Activated CD8-positive, alpha-beta memory T cell treated with anti-CD3 and anti-CD28 coated beads, Interleukin-2, amount 50 U/mL, for 24 hours (primary cell): Measurements from ENCODE around the gene NDUFV1.
"Not testable (repeated sequence)": the region's sequence is repeated elsewhere in the genome, so short reads cannot be mapped to it uniquely, and the experiment has no call there.

Experiments used
- DNase-seq: peaks from one replicate; pipeline ENCODE4 v3.0.0-alpha.2; 2020; ENCODE audit errors: extremely low read depth

NDUFV1 gene

DNA sequence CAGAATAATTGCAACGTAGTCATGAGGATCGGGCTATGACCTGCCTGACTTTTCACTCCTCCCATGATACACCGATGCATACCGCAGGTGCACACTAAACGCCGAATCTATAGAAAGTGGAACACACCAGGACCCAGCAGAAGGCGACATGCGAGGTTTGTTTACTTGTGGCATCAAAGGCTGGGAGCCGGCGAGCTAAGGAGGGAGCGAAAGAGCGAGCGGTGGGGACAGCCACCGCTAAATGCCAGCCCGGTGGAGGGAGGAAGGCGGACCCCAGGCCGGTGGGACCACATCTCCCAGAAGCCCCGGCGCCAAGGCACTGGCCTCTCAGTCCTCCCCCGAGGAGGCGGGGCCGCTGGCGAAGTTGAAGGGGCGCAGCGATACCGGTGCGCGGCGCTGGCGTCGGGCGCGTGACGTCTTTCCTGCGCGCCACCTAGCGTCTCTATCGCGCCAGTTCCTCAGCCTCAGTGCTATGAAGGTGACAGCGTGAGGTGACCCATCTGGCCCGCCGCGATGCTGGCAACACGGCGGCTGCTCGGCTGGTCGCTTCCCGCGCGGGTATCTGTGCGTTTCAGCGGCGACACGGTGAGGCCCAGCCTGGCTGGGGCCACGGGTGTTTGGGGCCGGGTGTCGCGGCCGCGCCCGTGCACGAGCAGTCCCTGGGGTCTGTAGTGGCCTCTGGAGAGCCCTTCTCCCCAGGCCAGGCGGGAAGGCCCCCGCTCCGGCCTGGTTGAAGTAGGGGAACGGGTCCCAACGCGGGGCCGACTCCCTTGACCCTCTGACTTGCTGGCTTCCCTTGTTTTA lies at the start of gene NDUFV1:
TSS of gene NDUFV1 (plus strand) at position 445 of the 804 bp plus-strand sequence. CDS start at position 514, 69 bp downstream.
- peak; percentile 89 for DNase-seq

DNA sequence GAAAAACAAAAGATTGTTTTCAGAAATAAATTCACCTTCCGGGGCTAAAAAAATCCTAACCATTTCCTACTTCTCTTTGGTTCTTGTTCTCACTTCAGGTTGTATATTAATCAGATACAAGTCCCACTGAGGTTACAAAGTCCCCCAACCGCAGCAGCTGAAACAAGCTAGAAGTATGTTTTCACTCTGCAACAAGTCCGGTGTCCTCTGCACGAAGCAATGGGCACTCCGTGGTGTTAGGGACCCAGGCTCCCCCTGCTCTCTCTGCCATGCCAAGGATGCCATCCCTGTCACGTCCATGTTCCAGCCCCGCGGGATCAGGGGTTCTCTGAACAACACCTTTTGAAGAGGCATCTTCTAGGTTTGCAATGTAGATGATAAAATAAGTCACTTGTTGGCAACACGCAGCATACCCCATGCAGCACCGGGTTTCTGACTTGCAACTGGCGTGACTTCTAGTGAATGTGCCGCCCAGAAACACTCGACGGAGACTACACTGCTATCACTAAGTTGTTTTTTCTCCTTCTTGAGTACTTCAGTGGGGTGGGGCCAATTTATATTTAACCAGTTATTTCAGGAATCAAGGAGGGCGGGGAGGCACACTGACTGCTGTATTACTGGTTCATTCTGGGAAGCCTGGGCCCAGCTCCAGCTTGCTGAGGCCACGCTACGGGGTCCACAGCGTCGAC lies 48.5 kb upstream of the NDUFV1 start:
- DNase-seq: no peak

DNA sequence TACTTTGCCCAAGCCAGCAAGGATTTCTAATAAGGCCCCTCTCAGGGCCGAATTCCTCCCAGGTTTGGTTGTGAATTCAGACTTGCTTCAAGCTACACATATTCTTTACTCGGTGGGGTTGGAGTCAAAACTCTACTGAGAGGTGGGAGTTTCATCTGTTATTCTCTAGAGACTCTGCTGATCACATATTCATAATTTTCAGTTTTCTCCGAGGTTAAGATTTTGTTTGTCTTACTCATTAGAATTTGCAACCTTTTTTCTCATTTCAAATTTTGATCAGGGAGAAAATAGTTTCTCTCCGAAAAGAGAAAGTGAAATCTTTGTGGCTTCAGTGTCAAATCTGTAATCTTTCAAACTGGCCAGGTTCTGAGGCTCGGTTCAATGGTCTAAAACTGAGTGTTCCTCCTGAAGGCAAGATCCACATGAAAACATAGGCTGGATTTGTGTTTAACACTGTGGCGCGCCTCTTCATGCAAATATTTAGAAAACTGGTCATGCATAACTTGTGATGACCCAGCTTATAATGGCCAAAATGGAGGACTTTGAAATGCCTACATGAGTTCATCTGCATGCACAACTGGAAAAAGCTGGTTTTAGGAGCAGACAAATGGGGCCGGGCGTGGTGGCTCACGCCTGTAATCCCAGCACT lies 44.6 kb upstream of the NDUFV1 start:
- DNase-seq: no peak

DNA sequence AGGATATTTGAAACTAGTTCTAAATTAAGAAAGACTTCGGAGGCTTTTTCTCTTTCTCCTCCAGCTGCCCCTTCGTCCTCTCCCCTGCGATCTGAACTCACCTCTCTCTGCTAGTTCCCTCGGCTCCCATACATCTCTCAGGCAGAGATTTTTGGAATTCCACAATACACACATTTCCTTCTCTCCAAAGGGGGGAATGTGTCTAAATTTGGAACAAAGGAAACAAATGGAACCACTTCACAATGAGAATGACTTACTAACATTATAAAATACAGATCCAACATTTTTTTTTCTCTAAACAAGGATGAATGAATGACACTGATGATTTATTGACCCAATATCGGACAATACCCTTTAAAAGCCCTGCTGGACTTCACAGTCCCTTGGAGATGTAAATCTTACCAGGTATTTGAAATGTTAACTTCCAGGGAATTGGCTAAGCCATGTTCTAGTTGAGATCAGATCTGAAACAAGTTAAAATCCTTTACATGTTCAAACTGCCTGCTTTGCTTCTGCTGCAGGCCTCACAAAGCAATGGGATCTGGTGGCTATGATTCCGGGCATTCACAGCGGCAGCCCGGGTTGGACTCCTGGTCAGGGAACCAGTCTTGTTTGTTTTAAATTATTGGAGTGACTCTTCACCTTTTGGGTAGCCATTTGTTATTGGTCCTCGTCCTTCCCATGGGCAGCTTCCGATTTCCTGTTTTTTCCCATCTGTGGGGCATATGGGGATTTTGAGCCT lies 43.6 kb upstream of the NDUFV1 start:
- DNase-seq: no peak

DNA sequence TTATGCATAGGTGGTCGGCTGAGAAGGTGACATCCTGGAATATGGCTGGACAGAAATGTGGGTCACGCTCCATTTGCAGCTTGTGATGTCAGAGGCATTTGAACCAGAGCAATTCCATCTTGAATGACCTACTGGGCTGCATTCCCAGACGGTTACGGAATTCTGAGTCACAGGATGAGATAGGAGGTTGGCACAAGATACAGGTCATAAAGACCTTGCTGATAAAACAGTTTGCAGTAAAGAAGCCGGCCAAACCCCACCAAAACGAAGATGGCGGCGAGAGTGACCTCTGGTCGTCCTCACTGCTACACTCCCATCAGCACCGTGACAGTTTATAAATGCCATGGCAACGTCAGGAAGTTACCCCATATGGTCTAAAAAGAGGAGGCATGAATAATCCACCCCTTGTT lies 43.0 kb upstream of the NDUFV1 start:
- DNase-seq: not testable (repeated sequence)

DNA sequence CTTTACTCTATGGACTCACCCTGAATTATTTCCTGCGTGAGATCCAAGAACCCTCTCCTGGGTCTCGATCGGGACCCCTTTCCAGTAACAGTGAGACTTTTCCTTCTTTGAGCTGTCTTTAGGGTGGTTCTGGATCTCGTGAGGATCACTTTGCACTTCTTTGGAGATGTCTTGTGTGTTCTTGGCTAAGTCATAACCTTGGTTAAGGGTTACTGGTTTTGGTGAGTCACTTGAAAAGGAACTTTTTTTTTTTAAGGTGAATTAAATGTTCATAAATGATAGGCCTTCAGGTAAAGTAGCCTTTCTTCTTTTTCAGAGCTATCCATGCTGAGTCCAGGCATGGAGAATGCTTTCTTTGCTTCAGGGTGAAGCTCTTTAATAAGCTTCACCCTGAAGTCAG lies 42.5 kb upstream of the NDUFV1 start:
- DNase-seq: no peak

DNA sequence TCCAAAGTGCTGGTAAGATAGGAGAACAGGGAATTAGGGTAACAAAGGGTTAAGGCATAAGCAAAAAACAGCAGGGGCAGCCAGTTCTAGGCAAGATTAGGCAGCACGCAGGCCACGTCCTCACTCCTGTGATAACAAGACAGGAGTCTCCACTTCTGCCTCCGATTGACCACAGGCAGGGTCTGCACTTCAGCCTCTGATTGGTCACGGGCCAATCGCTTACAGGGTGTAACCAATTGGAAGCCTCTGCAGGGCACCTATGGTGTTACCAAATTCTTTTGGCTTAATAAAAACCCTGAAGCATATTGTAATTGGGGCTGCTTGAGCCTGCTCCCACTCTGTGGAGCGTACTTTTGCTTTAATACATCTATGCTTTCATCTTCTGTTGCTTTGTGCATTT lies 35.3 kb upstream of the NDUFV1 start:
- no peak for DNase-seq

DNA sequence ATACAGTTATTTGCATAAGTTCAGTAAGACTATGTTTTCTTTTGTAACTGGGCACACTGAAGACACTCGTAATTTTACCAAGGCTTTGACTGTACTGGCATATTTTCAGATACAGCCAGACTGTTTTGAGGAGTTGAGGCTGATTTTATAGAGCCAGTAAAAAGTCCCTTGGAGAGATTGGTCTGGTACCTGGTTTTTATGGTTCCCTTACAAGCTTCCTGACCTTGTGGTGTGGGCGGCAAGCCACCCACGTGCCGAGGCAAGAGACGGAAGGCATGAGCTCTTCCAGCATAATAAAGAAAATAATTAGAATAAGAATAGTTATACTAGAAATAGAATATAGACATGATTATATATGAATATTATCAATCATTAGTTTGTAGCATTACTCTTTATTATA lies 34.4 kb upstream of the NDUFV1 start:
- no peak for DNase-seq

DNA sequence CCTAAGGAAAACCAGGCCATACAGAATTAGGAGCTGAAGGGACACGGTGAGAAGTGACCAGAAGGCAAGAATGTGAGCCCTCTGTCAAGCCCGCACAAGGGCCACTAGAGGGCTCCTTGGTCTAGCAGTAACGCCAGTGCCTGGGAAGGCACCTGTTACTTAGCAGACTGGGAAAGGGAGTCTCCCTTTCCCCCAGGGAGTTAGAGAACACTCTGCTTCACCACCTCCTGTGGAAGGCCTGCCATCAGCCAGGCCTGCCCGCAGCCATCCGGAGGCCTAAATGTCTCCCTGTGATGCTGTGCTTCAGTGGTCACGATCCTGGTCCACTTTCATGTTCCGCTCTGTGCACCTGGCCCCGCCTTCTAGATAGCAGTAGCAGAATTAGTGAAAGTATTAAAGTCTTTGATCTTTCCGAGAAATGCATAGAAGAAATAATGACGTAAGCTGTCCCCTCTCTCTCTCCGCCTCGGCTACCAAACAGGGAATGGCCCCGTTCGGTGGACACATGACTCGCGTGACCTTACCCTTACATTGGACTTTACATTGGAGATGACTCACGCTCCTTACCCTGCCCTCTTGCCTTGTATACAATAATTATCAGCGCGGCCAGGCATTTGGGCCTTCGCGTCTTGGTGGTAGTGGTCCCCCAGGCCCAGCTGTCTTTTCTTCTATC lies 33.9 kb upstream of the NDUFV1 start:
- DNase-seq: no peak

DNA sequence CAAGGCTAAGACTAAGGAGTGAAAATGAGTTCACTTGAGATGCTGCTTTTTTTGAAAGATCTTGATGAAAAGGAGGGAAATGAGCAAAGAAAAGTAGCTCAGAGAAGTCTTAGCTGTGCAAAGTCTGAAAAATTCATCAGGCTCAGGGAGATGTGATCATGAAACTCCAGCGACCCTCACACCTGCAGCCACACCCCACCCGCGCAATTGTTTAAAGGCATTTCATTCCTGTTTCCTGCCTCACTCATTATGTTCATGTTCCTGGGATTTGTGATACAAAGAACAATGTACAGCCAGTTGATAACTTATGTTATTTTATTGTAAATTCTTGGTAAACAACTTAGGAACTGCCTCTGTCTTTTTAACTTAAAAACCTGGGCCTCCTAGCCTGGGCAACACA lies 31.8 kb upstream of the NDUFV1 start:
- no peak for DNase-seq

DNA sequence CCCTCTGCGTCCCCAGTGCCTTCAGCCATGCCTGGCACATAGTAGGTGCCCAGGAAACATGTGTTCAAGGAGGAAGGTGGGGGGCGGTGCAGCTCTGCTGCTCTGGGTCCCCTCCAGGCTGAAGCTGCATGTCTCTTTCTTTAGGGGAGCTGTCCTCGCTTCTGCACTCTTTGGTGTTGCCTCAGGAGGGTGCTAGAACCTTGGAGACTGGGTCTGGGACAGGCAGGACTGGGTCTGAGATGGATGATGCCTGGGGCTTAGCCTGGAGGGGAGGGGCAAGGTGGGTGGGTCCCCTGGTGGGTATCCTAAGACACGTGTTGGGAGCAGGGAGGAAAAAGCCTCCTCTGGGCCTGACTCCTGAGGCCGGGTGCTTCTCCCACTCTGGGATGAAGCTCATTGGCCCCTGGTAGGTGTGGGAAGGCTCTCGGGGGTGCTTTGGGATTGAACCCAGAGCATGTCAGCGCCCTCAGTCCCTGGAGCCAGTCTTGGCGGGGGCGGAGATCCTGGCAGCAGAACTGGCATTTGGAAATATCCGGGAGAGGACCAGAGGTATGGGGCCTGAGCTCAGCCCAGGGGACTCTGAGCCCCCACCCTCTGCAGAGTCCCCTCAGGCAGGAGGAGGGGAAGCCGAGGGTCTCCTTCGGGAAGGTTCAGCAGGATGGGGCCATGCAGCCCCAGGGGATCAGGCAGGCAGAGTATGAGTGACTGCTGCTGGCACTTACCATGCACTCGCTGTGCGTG lies 29.8 kb upstream of the NDUFV1 start:
- no peak for DNase-seq

DNA sequence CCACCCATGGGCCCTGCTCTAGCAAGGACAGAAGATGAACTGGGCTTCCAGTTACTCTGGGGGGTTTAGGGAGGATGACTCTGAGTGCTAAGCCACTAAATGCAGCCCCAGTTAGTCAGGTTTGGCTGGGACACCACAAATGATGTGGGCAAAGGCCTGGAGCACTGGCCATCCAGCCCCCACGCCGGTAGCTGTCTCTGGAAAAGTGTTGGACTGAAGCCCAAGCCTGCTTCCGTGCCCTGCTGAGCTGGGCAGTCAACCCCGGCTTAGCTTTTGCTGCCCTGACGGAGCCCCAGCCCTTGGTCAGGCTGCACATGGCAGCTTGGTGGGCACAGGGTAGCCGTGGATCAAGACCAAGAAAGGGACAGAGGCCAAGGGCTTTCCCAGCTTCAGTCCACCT lies 28.8 kb upstream of the NDUFV1 start:
- no peak for DNase-seq

DNA sequence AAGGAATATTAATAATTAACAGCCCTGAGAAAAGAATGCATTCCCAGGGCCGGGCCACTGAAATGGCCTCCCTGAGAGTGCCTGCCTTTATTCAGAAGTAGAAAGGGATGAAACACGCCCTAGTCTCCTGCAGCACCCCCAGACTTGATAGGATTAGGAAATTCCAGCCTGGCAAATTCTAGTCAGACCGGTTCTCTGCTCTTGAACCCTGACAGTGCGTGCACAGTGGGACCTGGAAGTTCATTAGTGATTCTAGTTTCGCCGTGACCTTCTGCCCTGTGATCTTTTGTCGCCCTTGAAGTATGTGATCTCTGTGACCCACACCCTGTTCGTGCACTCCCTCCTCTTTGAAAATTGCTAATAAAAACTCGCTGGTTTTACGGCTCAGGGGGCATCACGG lies 25.3 kb upstream of the NDUFV1 start:
- DNase-seq: no peak

DNA sequence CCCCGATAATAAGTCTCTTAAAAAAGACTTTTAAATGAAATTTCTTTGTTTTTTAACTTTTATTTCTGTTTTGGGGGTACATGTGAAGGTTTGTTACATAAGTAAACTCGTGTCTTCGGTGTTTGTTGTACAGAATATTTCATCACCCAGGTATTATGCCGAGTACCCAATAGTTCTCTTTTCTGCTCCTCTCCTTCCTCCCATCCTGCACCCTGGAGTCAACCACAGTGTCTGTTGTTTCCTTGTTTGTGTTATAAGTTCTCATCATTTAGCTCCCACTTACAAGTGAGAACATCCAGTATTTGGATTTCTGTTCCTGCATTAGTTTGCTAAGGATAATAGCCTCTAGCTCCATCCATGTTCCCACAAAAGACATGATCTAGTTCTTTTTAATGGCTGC lies 24.7 kb upstream of the NDUFV1 start:
- no peak for DNase-seq

DNA sequence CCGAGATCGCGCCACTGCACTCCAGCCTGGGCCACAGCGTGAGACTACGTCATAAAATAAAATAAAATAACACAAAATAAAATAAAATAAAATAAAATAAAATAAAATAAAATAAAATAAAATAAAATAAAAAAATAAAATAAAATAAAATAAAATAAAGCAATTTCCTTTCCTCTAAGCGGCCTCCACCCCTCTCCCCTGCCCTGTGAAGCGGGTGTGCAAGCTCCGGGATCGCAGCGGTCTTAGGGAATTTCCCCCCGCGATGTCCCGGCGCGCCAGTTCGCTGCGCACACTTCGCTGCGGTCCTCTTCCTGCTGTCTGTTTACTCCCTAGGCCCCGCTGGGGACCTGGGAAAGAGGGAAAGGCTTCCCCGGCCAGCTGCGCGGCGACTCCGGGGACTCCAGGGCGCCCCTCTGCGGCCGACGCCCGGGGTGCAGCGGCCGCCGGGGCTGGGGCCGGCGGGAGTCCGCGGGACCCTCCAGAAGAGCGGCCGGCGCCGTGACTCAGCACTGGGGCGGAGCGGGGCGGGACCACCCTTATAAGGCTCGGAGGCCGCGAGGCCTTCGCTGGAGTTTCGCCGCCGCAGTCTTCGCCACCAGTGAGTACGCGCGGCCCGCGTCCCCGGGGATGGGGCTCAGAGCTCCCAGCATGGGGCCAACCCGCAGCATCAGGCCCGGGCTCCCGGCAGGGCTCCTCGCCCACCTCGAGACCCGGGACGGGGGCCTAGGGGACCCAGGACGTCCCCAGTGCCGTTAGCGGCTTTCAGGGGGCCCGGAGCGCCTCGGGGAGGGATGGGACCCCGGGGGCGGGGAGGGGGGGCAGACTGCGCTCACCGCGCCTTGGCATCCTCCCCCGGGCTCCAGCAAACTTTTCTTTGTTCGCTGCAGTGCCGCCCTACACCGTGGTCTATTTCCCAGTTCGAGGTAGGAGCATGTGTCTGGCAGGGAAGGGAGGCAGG lies 23.2 kb upstream of the NDUFV1 start, which contains the start of gene GSTP1:
TSS of gene GSTP1 (plus strand) at position 566 of the 958 bp plus-strand sequence. CDS start at position 598, 32 bp downstream.
- peak; percentile 59 for DNase-seq

DNA sequence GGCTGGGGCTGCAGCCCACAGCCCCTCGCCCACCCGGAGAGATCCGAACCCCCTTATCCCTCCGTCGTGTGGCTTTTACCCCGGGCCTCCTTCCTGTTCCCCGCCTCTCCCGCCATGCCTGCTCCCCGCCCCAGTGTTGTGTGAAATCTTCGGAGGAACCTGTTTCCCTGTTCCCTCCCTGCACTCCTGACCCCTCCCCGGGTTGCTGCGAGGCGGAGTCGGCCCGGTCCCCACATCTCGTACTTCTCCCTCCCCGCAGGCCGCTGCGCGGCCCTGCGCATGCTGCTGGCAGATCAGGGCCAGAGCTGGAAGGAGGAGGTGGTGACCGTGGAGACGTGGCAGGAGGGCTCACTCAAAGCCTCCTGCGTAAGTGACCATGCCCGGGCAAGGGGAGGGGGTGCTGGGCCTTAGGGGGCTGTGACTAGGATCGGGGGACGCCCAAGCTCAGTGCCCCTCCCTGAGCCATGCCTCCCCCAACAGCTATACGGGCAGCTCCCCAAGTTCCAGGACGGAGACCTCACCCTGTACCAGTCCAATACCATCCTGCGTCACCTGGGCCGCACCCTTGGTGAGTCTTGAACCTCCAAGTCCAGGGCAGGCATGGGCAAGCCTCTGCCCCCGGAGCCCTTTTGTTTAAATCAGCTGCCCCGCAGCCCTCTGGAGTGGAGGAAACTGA lies 22.4 kb upstream of the NDUFV1 start:
- DNase-seq: peak; percentile 9

DNA sequence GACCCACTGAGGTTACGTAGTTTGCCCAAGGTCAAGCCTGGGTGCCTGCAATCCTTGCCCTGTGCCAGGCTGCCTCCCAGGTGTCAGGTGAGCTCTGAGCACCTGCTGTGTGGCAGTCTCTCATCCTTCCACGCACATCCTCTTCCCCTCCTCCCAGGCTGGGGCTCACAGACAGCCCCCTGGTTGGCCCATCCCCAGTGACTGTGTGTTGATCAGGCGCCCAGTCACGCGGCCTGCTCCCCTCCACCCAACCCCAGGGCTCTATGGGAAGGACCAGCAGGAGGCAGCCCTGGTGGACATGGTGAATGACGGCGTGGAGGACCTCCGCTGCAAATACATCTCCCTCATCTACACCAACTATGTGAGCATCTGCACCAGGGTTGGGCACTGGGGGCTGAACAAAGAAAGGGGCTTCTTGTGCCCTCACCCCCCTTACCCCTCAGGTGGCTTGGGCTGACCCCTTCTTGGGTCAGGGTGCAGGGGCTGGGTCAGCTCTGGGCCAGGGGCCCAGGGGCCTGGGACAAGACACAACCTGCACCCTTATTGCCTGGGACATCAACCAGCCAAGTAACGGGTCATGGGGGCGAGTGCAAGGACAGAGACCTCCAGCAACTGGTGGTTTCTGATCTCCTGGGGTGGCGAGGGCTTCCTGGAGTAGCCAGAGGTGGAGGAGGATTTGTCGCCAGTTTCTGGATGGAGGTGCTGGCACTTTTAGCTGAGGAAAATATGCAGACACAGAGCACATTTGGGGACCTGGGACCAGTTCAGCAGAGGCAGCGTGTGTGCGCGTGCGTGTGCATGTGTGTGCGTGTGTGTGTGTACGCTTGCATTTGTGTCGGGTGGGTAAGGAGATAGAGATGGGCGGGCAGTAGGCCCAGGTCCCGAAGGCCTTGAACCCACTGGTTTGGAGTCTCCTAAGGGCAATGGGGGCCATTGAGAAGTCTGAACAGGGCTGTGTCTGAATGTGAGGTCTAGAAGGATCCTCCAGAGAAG lies 21.6 kb upstream of the NDUFV1 start:
- no peak for DNase-seq

DNA sequence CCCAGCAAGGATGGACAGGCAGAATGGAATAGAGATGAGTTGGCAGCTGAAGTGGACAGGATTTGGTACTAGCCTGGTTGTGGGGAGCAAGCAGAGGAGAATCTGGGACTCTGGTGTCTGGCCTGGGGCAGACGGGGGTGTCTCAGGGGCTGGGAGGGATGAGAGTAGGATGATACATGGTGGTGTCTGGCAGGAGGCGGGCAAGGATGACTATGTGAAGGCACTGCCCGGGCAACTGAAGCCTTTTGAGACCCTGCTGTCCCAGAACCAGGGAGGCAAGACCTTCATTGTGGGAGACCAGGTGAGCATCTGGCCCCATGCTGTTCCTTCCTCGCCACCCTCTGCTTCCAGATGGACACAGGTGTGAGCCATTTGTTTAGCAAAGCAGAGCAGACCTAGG lies 20.8 kb upstream of the NDUFV1 start:
- no peak for DNase-seq
